GM12892 (cell line): ENCODE data around the gene TPO.
"Not testable (repeated sequence)": the region's sequence is repeated elsewhere in the genome, so short reads cannot be mapped to it uniquely, and the experiment has no call there.

Source experiments
- POLR2AphosphoS5 ChIP-seq: IDR thresholded peaks from 2 replicates; pipeline ENCODE4 v1.6.1; 2011; ENCODE audit warnings: low read depth, low read length, control low read depth
- TAF1 ChIP-seq: IDR thresholded peaks from 2 replicates; pipeline ENCODE4 v1.6.1; 2011; ENCODE audit warnings: low read depth, mild to moderate bottlenecking, control low read depth, low read length, borderline replicate concordance

DNA sequence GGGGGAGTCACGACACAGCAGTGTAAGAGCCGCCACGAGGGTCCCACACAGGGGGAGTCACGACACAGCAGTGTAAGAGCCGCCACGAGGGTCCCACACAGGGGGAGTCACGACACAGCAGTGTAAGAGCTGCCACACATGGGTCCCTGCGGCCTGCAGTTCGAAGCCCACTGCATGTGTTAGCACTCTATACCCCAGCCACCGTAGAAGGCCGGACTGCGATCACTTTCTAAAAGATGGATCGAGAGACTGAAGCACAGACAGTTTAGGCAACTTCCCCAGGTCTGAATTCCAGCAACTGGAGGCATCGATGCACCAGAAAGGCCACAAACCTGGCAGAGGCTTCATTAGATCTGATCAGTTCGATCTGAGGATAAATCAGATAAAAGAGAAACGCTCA lies 77.1 kb downstream of the TPO start:
- TF ChIP-seq TAF1, POLR2AphosphoS5: not testable (repeated sequence)
